Ovary (tissue), 3 donors: ENCODE results near the gene PGPEP1.

ENCODE experiments used
- CTCF ChIP-seq, 3 donors: fragments of 450-650 bp in 2 of 3; fragments of 200-600 bp in 1 of 3; IDR thresholded peaks; one replicate each; pipeline versions ENCODE4 v1.5.1 to v1.8.0; 2016 to 2022; ENCODE audit warnings: antibody characterized with exemption in 3 of 3, mild to moderate bottlenecking in 1 of 3
- EP300 ChIP-seq: sonication (generic); formaldehyde crosslinking; IDR thresholded peaks from one replicate; pipeline ENCODE4 v1.6.1; 2017; ENCODE audit warnings: antibody characterized with exemption
- POLR2A ChIP-seq: fragments of 450-650 bp; IDR thresholded peaks from one replicate; pipeline ENCODE4 v1.6.1; 2017; ENCODE audit warnings: antibody characterized with exemption, mild to moderate bottlenecking, moderate library complexity
- donor health status: DM: no; HTN: no; CAD: no.

GRCh38 chr19:18304458-18305310 is 35.7 kb upstream of the PGPEP1 start:
- peak; percentile 75 for TF ChIP-seq POLR2A
- TF ChIP-seq CTCF (IDR thresholded peaks at IDR 0.05) = no peak
- TF ChIP-seq EP300 = no peak
